ENCODE results near the gene PLET1. TPM values are rescaled to one million over a fixed set of nuclear protein-coding genes. Genes with fewer than 3 reads are reported as not detected.

PLET1 gene
- total and polyA plus RNA-seq, 4 donors, result 0.15 TPM; not detected in 3

- Histone ChIP-seq H3K4me3 (ENCODE audit: low read depth, low read length) (no peak overlapping the region), H3K27ac (ENCODE audit: low read depth, low read length) (no peak overlapping the region), H3K4me1 (ENCODE audit: control insufficient read depth, insufficient read depth, low read length) (peaks cover 15% of the 10 kb centered on the region), H3K9me3 (ENCODE audit: control insufficient read depth, insufficient read depth, low read length) (no peaks in the 10 kb centered on the region), H3K27me3 (ENCODE audit: control insufficient read depth, insufficient read depth, low read length) (no peaks in the 10 kb centered on the region), H3K36me3 (ENCODE audit: control insufficient read depth, insufficient read depth, low read length) (peaks cover 3% of the 10 kb centered on the region)
- WGBS (ENCODE audit: insufficient coverage), result 55% methylated on average over 9 of the region's 9 CpGs
- DNase-seq (ENCODE audit: low read depth in 4 of 6, low spot score in 6 of 6), result peak in 3 of 6 donors; percentile 26 to 74 (median 71)
Observed at GRCh38 chr11:112298535-112298934, 37.9 kb upstream of the PLET1 start.

DNA sequence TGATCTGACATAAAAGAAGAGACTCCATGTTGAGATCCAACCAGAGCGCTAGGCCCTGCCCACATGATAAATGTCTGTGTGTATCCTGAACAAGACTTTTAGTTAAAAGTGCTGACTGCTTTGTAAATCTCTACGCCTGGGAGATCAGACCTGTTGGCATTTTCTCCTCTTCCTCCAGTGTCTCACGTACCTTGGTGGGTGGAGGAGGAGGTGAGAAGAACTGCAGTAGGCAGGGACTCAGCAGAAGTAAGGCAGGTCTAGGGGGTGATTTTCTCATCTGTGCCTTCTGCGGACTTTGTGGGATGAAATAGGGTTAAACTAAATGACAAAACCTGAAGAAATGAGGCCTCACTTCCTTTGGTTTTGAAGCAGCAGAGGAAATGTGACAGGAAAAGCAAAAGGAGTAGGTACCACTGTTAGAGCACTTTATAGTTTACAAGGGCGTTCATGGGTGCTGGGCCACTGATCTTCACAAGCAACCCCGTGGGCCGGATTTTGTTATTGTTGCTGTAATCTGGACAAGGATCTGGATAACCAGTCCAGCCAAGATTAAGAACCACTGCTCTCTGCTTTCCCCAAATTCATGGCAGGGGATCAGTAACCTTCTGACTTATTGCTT lies 36.7 kb upstream of the PLET1 start:
- no peaks in the 10 kb centered on the region for H3K27me3 ChIP-seq (ENCODE audit: control insufficient read depth, insufficient read depth, low read length)
- H3K27ac ChIP-seq (ENCODE audit: low read depth, low read length), result no peak overlapping the region
- no peak for DNase-seq (ENCODE audit: low read depth in 4 of 6, low spot score in 6 of 6)
- H3K4me3 ChIP-seq (ENCODE audit: low read depth, low read length), result no peak overlapping the region
- no peaks in the 10 kb centered on the region for H3K9me3 ChIP-seq (ENCODE audit: control insufficient read depth, insufficient read depth, low read length)
- 93% methylated on average over 5 of the region's 7 CpGs for WGBS (ENCODE audit: insufficient coverage)
- H3K36me3 ChIP-seq (ENCODE audit: control insufficient read depth, insufficient read depth, low read length), result peaks cover 3% of the 10 kb centered on the region
- peaks cover 15% of the 10 kb centered on the region for H3K4me1 ChIP-seq (ENCODE audit: control insufficient read depth, insufficient read depth, low read length)

DNA sequence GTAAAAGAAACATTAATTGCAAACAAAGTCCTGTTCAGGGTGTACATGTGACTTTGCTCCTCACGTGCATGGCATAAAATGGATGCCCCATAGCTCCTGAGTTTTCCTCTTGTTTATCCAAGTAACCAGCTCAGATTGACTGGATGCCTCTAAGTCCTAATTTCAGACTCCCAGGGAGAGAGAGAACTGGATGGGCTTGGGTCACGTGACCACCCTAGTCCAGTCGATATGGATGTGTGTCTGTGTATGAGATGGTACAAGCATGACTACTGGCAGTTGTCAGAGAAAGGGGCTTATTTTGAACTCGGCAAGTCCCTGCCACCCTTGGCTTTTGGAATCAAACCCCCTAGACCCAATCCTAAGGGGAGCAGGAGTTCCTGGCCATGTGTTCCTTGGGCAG lies 35.4 kb upstream of the PLET1 start:
- no peaks in the 10 kb centered on the region for H3K9me3 ChIP-seq (ENCODE audit: control insufficient read depth, insufficient read depth, low read length)
- no peaks in the 10 kb centered on the region for H3K27me3 ChIP-seq (ENCODE audit: control insufficient read depth, insufficient read depth, low read length)
- 93% methylated on average over 3 of the region's 4 CpGs for WGBS (ENCODE audit: insufficient coverage)
- DNase-seq (ENCODE audit: low read depth in 4 of 6, low spot score in 6 of 6), result no peak
- peaks cover 3% of the 10 kb centered on the region for H3K36me3 ChIP-seq (ENCODE audit: control insufficient read depth, insufficient read depth, low read length)
- H3K27ac ChIP-seq (ENCODE audit: low read depth, low read length), result no peak overlapping the region
- no peak overlapping the region for H3K4me3 ChIP-seq (ENCODE audit: low read depth, low read length)
- H3K4me1 ChIP-seq (ENCODE audit: control insufficient read depth, insufficient read depth, low read length), result peaks cover 18% of the 10 kb centered on the region

DNA sequence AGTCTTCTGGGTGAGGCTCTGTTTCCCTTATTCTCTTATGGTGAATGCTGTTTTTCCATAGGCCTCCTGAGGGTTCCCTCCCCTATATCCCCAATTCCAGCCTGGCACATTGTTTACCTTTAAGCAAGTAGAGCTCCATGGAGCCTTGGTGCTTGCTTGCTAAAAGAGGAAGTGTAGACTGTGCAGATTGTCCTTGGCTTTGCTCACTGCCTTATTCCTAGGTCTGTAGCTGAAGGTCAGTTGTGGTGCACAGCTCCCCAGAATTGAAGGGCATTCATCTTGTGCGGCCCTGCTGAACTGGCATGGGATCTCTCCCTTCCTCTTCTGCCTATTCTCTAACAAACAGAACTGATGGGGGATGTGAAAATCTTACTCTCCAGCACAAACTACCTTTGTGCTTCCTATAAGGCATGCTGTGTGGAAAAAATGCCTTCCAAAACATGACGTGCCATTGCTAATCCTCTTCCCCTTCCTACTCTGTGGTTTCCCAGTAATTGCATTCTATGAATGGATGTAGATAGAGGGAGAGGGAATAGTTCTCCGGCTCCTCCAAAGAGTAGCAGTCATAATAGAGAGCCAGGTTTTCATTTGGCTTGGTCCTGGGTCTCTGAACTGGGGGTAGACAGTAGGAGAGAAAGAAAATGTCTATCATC lies 34.2 kb upstream of the PLET1 start:
- Histone ChIP-seq H3K4me3 (ENCODE audit: low read depth, low read length) (no peak overlapping the region), H3K9me3 (ENCODE audit: control insufficient read depth, insufficient read depth, low read length) (no peaks in the 10 kb centered on the region), H3K4me1 (ENCODE audit: control insufficient read depth, insufficient read depth, low read length) (peaks cover 15% of the 10 kb centered on the region), H3K27me3 (ENCODE audit: control insufficient read depth, insufficient read depth, low read length) (no peaks in the 10 kb centered on the region), H3K27ac (ENCODE audit: low read depth, low read length) (no peak overlapping the region), H3K36me3 (ENCODE audit: control insufficient read depth, insufficient read depth, low read length) (peaks cover 3% of the 10 kb centered on the region)
- no peak for DNase-seq (ENCODE audit: low read depth in 4 of 6, low spot score in 6 of 6)
- 83% methylated on average over 1 of the region's 3 CpGs for WGBS (ENCODE audit: insufficient coverage)

- peaks cover 3% of the 10 kb centered on the region for H3K36me3 ChIP-seq (ENCODE audit: control insufficient read depth, insufficient read depth, low read length)
- H3K27ac ChIP-seq (ENCODE audit: low read depth, low read length), result no peak overlapping the region
- H3K4me1 ChIP-seq (ENCODE audit: control insufficient read depth, insufficient read depth, low read length), result peaks cover 18% of the 10 kb centered on the region
- H3K27me3 ChIP-seq (ENCODE audit: control insufficient read depth, insufficient read depth, low read length), result no peaks in the 10 kb centered on the region
- no peak for DNase-seq (ENCODE audit: low read depth in 4 of 6, low spot score in 6 of 6)
- no peaks in the 10 kb centered on the region for H3K9me3 ChIP-seq (ENCODE audit: control insufficient read depth, insufficient read depth, low read length)
- H3K4me3 ChIP-seq (ENCODE audit: low read depth, low read length), result no peak overlapping the region
- WGBS (ENCODE audit: insufficient coverage), result no CpG with 5 or more reads among the region's 2 CpGs
Observed at GRCh38 chr11:112293614-112294013, 33.0 kb upstream of the PLET1 start.

DNA sequence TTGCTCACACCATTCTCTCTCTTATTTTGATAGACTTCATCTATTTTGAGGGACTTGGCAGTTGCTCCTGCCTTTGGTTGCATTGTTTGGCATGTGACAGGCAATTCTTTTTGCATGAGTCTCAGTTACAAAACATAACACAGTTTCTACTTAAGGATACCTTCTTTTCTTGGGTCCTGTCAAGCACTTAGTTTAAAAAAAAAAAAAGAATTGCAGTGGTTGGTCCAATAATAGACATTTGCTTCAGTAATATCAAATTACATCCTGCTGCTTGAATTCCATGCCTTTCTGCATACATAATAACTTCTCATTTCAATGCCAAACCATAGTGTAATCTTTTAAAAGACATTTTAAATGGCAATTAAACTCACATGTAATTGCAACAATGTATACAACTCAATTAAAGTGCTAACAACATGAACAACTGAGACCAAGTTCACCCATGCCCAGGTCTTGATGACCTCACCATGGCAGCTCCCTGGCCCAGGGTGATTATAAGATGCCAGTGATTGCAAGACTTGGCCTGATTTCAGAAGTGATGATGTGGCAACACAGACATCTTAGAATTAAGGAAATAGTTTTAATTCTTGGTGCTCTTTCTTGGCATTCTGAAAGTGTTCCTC lies 32.2 kb upstream of the PLET1 start:
- peak in 1 of 6 donors; percentile 44 for DNase-seq (ENCODE audit: low read depth in 4 of 6, low spot score in 6 of 6)
- Histone ChIP-seq H3K4me1 (ENCODE audit: control insufficient read depth, insufficient read depth, low read length) (peaks cover 12% of the 10 kb centered on the region), H3K27ac (ENCODE audit: low read depth, low read length) (no peak overlapping the region), H3K9me3 (ENCODE audit: control insufficient read depth, insufficient read depth, low read length) (no peaks in the 10 kb centered on the region), H3K27me3 (ENCODE audit: control insufficient read depth, insufficient read depth, low read length) (no peaks in the 10 kb centered on the region), H3K4me3 (ENCODE audit: low read depth, low read length) (no peak overlapping the region), H3K36me3 (ENCODE audit: control insufficient read depth, insufficient read depth, low read length) (no peaks in the 10 kb centered on the region)

GRCh38 chr11:112292188-112292587 lies 31.5 kb upstream of the PLET1 start:
- H3K4me1 ChIP-seq (ENCODE audit: control insufficient read depth, insufficient read depth, low read length), result peaks cover 12% of the 10 kb centered on the region
- no peaks in the 10 kb centered on the region for H3K9me3 ChIP-seq (ENCODE audit: control insufficient read depth, insufficient read depth, low read length)
- no peak for DNase-seq (ENCODE audit: low read depth in 4 of 6, low spot score in 6 of 6)
- no peak overlapping the region for H3K4me3 ChIP-seq (ENCODE audit: low read depth, low read length)
- H3K27ac ChIP-seq (ENCODE audit: low read depth, low read length), result no peak overlapping the region
- no peaks in the 10 kb centered on the region for H3K36me3 ChIP-seq (ENCODE audit: control insufficient read depth, insufficient read depth, low read length)
- H3K27me3 ChIP-seq (ENCODE audit: control insufficient read depth, insufficient read depth, low read length), result no peaks in the 10 kb centered on the region

DNA sequence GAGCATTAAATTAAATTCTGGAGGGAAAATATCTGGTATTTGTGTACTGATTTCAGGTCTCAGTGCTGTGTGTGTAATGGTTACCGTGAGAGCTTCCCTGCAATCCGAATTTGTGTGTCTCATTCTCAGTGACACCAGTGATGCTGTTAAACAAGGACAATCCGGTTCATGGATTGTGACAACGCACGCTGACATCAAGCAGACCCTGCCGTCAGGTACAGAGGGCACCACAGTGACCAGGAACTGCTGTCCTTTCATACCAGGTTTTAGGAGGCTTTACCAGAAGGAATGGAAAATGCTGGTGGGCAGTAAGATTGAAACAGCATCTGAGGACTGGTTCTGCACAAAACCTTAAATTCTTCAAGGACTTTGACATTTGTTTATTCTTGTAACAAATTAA lies 30.5 kb upstream of the PLET1 start:
- no peaks in the 10 kb centered on the region for H3K9me3 ChIP-seq (ENCODE audit: control insufficient read depth, insufficient read depth, low read length)
- H3K4me1 ChIP-seq (ENCODE audit: control insufficient read depth, insufficient read depth, low read length), result peaks cover 12% of the 10 kb centered on the region
- H3K4me3 ChIP-seq (ENCODE audit: low read depth, low read length), result no peak overlapping the region
- H3K27me3 ChIP-seq (ENCODE audit: control insufficient read depth, insufficient read depth, low read length), result no peaks in the 10 kb centered on the region
- no peaks in the 10 kb centered on the region for H3K36me3 ChIP-seq (ENCODE audit: control insufficient read depth, insufficient read depth, low read length)
- DNase-seq (ENCODE audit: low read depth in 4 of 6, low spot score in 6 of 6), result no peak
- H3K27ac ChIP-seq (ENCODE audit: low read depth, low read length), result no peak overlapping the region
- WGBS (ENCODE audit: insufficient coverage), result 89% methylated on average over 6 of the region's 6 CpGs

GRCh38 chr11:112290493-112290850 lies 29.8 kb upstream of the PLET1 start:
- Histone ChIP-seq H3K27ac (ENCODE audit: low read depth, low read length) (no peak overlapping the region), H3K4me3 (ENCODE audit: low read depth, low read length) (peak overlapping the region; percentile 61), H3K4me1 (ENCODE audit: control insufficient read depth, insufficient read depth, low read length) (peaks cover 12% of the 10 kb centered on the region), H3K36me3 (ENCODE audit: control insufficient read depth, insufficient read depth, low read length) (no peaks in the 10 kb centered on the region), H3K9me3 (ENCODE audit: control insufficient read depth, insufficient read depth, low read length) (no peaks in the 10 kb centered on the region), H3K27me3 (ENCODE audit: control insufficient read depth, insufficient read depth, low read length) (no peaks in the 10 kb centered on the region)
- peak in 2 of 6 donors; percentile 54 to 66 for DNase-seq (ENCODE audit: low read depth in 4 of 6, low spot score in 6 of 6)
- WGBS (ENCODE audit: insufficient coverage), result 13% methylated on average over 3 of the region's 4 CpGs
